Measurements from ENCODE around the gene IL34. TPM values are rescaled to one million over a fixed set of nuclear protein-coding genes. Genes with fewer than 3 reads are reported as not detected.

The IL34 gene
- total RNA-seq, 6 donors from 2014 or later = 3.0 to 32.1 (median 14.8) TPM

DNA sequence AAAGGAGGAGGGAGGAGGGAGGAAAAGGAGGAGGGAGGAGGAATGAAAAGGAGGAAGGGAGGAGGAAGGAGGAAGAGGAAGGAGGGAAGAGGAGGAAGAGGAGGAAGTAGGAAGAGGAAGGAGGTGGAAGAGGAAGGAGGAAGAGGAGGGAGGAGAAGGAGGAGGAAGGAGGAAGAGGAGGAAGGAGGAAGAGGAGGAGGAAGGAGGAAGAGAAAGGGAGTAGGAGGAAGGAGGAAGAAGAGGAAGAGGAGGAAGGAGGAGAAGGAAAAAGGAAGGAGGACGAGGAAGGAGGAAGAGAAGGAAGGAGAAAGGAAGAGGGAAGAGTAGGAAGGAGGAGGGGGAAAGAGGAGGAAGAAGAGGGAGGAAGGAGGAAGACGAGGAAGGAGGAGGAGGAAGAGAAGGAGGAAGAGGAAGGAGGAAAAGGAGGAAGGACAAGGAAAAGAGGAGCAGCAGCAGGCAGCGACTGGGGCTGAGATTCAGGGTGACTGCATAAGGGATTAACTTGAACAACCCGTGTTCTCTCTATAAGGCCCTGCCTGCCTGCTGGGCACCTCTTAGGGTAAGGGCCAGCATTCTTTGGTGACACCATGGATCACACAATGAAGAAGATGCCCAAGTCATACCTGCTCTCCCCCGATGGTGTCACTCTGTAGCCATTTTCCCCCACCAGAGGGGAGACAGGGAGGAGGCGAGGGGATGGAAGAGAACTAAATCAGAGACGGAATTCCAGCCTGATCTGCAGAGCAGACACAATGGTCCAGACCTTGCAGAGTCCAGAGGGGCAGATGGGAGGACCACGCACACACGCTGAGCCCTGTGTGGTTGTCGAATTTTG lies 1.4 kb upstream of the IL34 start:
- no peaks in the 10 kb centered on the region for H3K4me1 ChIP-seq
- H3K27me3 ChIP-seq = no peaks in the 10 kb centered on the region
- no peak for ATAC-seq (ENCODE audit: low FRiP score in 2 of 2)
- H3K9me3 ChIP-seq = no peaks in the 10 kb centered on the region
- WGBS, 2 donors = 80 to 85% methylated on average over 10 of the region's 10 CpGs
- H3K4me3 ChIP-seq = no peak overlapping the region
- H3K36me3 ChIP-seq = no peaks in the 10 kb centered on the region
- TF ChIP-seq, protein P1, sequence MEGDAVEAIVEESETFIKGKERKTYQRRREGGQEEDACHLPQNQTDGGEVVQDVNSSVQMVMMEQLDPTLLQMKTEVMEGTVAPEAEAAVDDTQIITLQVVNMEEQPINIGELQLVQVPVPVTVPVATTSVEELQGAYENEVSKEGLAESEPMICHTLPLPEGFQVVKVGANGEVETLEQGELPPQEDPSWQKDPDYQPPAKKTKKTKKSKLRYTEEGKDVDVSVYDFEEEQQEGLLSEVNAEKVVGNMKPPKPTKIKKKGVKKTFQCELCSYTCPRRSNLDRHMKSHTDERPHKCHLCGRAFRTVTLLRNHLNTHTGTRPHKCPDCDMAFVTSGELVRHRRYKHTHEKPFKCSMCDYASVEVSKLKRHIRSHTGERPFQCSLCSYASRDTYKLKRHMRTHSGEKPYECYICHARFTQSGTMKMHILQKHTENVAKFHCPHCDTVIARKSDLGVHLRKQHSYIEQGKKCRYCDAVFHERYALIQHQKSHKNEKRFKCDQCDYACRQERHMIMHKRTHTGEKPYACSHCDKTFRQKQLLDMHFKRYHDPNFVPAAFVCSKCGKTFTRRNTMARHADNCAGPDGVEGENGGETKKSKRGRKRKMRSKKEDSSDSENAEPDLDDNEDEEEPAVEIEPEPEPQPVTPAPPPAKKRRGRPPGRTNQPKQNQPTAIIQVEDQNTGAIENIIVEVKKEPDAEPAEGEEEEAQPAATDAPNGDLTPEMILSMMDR (IDR thresholded peaks at IDR 0.05) = no peak
- TF ChIP-seq POLR2AphosphoS5 (IDR thresholded peaks at IDR 0.05) (no peak), EP300 (IDR thresholded peaks at IDR 0.05) (no peak), POLR2A (IDR thresholded peaks at IDR 0.05) (no peak)
- H3K27ac ChIP-seq = no peak overlapping the region
- no peak for DNase-seq

DNA sequence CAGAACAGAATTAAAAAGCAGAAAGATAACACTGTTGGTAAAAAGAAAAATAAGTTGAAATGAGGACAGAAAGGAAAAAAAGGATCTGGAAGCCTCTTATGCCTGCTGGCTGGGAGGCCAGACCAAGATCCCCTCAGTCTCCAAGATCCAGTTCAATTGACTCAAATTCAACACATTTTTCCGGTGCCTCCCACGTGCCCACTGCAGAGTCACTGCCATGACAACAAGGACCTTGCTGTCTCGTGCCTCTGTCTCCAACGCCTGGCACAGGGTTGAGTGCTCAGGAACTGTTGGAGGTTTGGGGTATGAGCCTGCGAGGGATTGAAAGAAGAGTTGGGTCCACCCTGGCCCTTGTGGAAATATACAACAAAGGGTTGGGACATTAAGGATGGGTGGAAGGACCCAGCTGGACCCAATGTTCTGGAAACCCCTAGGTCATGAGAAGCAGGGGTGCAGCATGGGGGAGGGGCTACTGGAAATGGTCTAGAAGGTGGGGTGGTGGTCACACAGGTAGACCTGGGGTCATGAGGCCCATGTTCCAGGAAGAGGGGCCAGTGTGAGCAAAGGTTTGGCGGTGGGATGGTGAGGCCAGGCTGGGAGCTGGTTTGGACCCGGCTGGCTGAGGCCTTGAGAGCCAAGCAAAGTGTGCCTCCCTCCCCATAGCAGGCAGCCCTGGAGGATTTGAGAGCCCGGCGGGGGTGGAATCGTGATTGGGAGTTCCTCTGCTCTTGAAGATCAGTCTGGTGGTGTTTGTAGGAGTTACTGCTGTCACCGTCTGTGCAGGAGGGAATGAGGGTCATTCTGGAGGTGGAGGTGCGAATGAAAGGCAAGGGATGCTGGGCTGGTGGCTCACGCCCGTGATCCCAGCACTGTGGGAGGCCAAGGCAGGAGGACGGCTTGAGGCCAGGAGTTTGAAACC lies 1.3 kb downstream of the IL34 start:
- H3K27ac ChIP-seq = no peak overlapping the region
- DNase-seq = no peak
- ATAC-seq (ENCODE audit: low FRiP score in 2 of 2) = no peak
- TF ChIP-seq POLR2A (IDR thresholded peaks at IDR 0.05) (no peak), POLR2AphosphoS5 (IDR thresholded peaks at IDR 0.05) (no peak), EP300 (IDR thresholded peaks at IDR 0.05) (no peak)
- TF ChIP-seq, protein P1 (IDR thresholded peaks at IDR 0.05) = no peak
- WGBS, 2 donors = 84 to 88% methylated on average over 15 of the region's 15 CpGs
- no peak overlapping the region for H3K4me3 ChIP-seq
- no peaks in the 10 kb centered on the region for H3K4me1 ChIP-seq
- no peaks in the 10 kb centered on the region for H3K36me3 ChIP-seq
- H3K9me3 ChIP-seq = no peaks in the 10 kb centered on the region
- H3K27me3 ChIP-seq = no peaks in the 10 kb centered on the region

DNA sequence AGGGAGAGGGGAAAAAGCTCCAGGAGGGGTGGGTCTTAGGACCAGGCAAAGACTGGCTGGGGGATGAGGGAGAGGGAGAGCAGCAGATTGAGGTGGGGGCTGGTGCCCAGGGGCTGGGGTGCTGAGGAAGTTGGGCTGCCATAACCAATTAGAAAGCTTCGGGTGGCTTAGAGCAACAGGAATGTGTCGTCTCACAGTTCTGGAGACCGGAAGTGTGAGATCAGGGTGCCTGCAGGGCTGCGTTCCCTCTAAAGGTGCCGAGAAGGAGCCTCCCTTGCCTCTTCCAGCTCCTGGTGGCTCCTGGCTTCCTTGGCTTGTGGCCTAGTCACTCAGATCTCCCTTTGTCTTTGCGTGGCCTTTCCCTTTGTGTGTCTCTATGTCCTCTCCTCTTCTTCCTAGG lies 2.2 kb downstream of the IL34 start:
- H3K9me3 ChIP-seq = no peaks in the 10 kb centered on the region
- WGBS, 2 donors = 87 to 90% methylated on average over 6 of the region's 6 CpGs
- H3K36me3 ChIP-seq = no peaks in the 10 kb centered on the region
- no peak for ATAC-seq (ENCODE audit: low FRiP score in 2 of 2)
- no peaks in the 10 kb centered on the region for H3K4me1 ChIP-seq
- TF ChIP-seq POLR2A (IDR thresholded peaks at IDR 0.05) (no peak), EP300 (IDR thresholded peaks at IDR 0.05) (no peak), POLR2AphosphoS5 (IDR thresholded peaks at IDR 0.05) (no peak)
- TF ChIP-seq, protein P1 (IDR thresholded peaks at IDR 0.05) = no peak
- DNase-seq = no peak
- H3K27me3 ChIP-seq = no peaks in the 10 kb centered on the region
- H3K27ac ChIP-seq = no peak overlapping the region
- no peak overlapping the region for H3K4me3 ChIP-seq

DNA sequence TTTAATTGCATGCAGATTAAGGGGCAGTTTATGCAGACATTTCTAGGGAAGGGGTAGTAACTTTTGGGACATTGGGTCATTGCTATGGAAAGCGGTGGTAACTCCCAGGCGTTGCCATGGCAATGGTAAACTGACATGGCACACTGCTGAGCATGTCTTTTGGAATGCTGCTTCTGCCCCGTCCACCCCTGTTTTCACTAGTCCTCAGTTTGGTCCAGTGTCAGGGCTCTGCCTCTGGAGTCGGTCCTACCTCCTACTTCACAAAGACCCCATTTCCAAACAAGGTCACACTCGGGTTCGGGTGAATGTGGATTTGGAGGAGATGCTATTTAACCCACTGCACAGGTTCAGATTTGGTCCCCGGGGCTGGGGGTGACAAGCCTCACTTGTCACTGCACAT lies 2.9 kb downstream of the IL34 start:
- H3K36me3 ChIP-seq = no peaks in the 10 kb centered on the region
- no peak for DNase-seq
- H3K27me3 ChIP-seq = no peaks in the 10 kb centered on the region
- H3K27ac ChIP-seq = no peak overlapping the region
- H3K4me1 ChIP-seq = peaks cover 0 to 7% (median 5%) of the 10 kb centered on the region in 4 donors
- H3K9me3 ChIP-seq = no peaks in the 10 kb centered on the region
- WGBS, 2 donors = 87 to 92% methylated on average over 7 of the region's 7 CpGs
- TF ChIP-seq POLR2AphosphoS5 (IDR thresholded peaks at IDR 0.05) (no peak), POLR2A (IDR thresholded peaks at IDR 0.05) (no peak), EP300 (IDR thresholded peaks at IDR 0.05) (no peak)
- TF ChIP-seq, protein P1 (IDR thresholded peaks at IDR 0.05) = no peak
- no peak overlapping the region for H3K4me3 ChIP-seq
- no peak for ATAC-seq (ENCODE audit: low FRiP score in 2 of 2)

Data from upper lobe of left lung (tissue), 6 donors.